ENCODE measurements around the gene HSFX1.

Gene HSFX1

DNA sequence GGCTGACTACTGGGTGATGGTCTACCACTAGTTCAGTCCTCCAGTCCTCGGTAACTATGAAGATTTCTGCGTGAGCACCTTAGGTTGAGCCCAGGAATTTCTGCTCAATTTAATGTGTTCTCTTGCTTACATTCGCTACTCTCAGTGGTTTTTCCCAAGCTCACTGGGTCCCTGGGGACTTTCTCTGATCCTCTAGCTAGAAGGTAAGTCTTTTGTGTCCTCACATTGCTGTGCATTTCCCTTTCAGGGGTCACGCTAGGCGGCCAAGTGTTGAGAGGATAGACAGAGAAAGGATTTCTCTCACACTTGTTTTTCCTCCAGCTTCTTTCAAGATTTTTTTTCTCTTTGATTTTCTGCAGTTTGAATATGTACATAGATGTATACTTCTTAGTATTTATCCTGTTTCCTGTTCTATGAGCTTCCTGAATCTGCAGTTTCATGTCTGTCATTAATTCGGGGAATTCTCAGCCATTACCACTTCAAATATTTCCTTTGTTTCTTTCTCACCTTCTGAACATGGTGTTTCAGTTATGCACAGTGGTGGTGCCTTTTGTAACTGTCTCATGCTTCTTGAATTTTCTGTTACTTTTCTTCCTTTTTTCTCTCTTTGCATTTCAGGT, 25.3 kb downstream of the HSFX1 start:
- no peaks in the 10 kb centered on the region for H3K9me2 ChIP-seq (replicated peaks; ENCODE audit: low read depth, low read length)
- H4K20me1 ChIP-seq (ENCODE audit: insufficient read depth, low read length, poor library complexity, severe bottlenecking), result no peaks in the 10 kb centered on the region
- H3K27me3 ChIP-seq (ENCODE audit: insufficient read depth, low read length, poor library complexity, severe bottlenecking), result no peaks in the 10 kb centered on the region
- no peaks in the 10 kb centered on the region for H3K4me1 ChIP-seq (ENCODE audit: insufficient read depth, low read length, poor library complexity, severe bottlenecking)
- H3K36me3 ChIP-seq (ENCODE audit: insufficient read depth, low read length), result no peaks in the 10 kb centered on the region
- H3K9ac ChIP-seq (ENCODE audit: low read depth, low read length, poor library complexity, severe bottlenecking), result no peak overlapping the region
- H3K9me3 ChIP-seq (ENCODE audit: insufficient read depth, low read depth, low read length), result no peaks in the 10 kb centered on the region
- TF ChIP-seq EZH2phosphoT487 (IDR thresholded peaks at IDR 0.05; ENCODE audit: borderline replicate concordance), result no peak
- H3K4me3 ChIP-seq (ENCODE audit: low read length, poor library complexity, severe bottlenecking), result no peak overlapping the region
- H3F3A ChIP-seq (ENCODE audit: low read depth), result no peaks in the 10 kb centered on the region
- no peak overlapping the region for H2AFZ ChIP-seq (ENCODE audit: low read length)
- no peak overlapping the region for H3K4me2 ChIP-seq (ENCODE audit: low read depth, low read length, poor library complexity, severe bottlenecking)
- H3K79me2 ChIP-seq (ENCODE audit: insufficient read depth, low read length), result no peaks in the 10 kb centered on the region

DNA sequence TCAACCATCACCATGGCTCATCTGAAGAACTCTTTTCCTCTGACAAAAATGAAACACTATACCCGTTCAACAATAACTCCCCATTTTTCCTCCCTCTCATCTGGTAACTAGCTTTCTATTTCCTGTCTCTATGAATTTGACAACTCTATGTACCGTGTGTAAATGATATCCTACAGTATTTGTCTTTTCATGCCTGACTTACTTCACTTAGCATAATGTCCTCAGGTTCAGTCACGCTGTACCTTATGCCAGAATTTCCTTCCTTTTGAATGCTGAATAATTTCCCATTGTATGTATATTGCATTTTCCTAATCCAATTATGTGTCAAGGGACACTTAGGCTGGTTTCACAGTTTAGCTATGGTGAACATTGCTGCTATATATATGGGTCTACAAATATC, 26.1 kb downstream of the HSFX1 start:
- Histone ChIP-seq H2AFZ (ENCODE audit: low read length) (no peak overlapping the region), H3K27me3 (ENCODE audit: insufficient read depth, low read length, poor library complexity, severe bottlenecking) (no peaks in the 10 kb centered on the region), H3K9me3 (ENCODE audit: insufficient read depth, low read depth, low read length) (no peaks in the 10 kb centered on the region), H3K9ac (ENCODE audit: low read depth, low read length, poor library complexity, severe bottlenecking) (no peak overlapping the region), H3K4me1 (ENCODE audit: insufficient read depth, low read length, poor library complexity, severe bottlenecking) (no peaks in the 10 kb centered on the region), H4K20me1 (ENCODE audit: insufficient read depth, low read length, poor library complexity, severe bottlenecking) (no peaks in the 10 kb centered on the region), H3F3A (ENCODE audit: low read depth) (no peaks in the 10 kb centered on the region), H3K79me2 (ENCODE audit: insufficient read depth, low read length) (no peaks in the 10 kb centered on the region), H3K36me3 (ENCODE audit: insufficient read depth, low read length) (no peaks in the 10 kb centered on the region), H3K4me2 (ENCODE audit: low read depth, low read length, poor library complexity, severe bottlenecking) (no peak overlapping the region), H3K4me3 (ENCODE audit: low read length, poor library complexity, severe bottlenecking) (no peak overlapping the region), H3K9me2 (replicated peaks; ENCODE audit: low read depth, low read length) (no peaks in the 10 kb centered on the region)
- TF ChIP-seq, protein P1, sequence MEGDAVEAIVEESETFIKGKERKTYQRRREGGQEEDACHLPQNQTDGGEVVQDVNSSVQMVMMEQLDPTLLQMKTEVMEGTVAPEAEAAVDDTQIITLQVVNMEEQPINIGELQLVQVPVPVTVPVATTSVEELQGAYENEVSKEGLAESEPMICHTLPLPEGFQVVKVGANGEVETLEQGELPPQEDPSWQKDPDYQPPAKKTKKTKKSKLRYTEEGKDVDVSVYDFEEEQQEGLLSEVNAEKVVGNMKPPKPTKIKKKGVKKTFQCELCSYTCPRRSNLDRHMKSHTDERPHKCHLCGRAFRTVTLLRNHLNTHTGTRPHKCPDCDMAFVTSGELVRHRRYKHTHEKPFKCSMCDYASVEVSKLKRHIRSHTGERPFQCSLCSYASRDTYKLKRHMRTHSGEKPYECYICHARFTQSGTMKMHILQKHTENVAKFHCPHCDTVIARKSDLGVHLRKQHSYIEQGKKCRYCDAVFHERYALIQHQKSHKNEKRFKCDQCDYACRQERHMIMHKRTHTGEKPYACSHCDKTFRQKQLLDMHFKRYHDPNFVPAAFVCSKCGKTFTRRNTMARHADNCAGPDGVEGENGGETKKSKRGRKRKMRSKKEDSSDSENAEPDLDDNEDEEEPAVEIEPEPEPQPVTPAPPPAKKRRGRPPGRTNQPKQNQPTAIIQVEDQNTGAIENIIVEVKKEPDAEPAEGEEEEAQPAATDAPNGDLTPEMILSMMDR (conservative IDR thresholded peaks at IDR 0.05; ENCODE audit: low read length), result no peak
- TF ChIP-seq EZH2phosphoT487 (IDR thresholded peaks at IDR 0.05; ENCODE audit: borderline replicate concordance), result no peak

DNA sequence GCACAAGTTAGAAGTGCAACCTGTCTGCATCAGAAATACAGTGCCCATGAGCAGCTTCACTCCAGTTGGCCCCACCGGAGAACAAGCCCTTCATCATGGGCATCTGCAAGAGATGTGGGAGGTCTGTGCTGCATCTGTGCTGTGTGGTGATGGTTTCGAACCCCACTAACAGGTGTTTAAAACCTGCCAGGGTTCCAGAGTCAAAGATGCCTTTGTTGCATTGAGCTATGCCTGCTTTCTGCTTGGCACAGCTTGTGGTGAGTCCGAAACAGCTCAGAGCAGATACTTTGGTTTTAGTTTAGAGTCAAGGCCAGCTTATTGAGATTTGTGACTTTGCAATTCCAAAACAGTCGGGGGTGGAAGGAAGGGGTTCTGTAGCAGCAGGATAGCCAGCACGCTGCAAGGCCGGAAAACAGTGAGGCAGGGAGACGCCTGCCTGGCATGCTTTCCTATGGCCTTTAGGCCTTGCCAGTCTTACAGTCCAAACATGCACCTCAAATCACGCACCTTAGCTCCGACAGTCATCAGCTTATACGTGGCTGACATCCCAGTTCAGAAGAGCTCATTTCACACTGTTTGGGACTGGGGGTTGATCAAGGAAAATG, 29.7 kb downstream of the HSFX1 start:
- H3K36me3 ChIP-seq (ENCODE audit: insufficient read depth, low read length), result no peaks in the 10 kb centered on the region
- H3K4me3 ChIP-seq (ENCODE audit: low read length, poor library complexity, severe bottlenecking), result no peak overlapping the region
- H3F3A ChIP-seq (ENCODE audit: low read depth), result no peaks in the 10 kb centered on the region
- H3K4me1 ChIP-seq (ENCODE audit: insufficient read depth, low read length, poor library complexity, severe bottlenecking), result no peaks in the 10 kb centered on the region
- TF ChIP-seq, protein P1 (conservative IDR thresholded peaks at IDR 0.05; ENCODE audit: low read length), result no peak
- TF ChIP-seq EZH2phosphoT487 (IDR thresholded peaks at IDR 0.05; ENCODE audit: borderline replicate concordance), result no peak
- no peaks in the 10 kb centered on the region for H3K9me2 ChIP-seq (replicated peaks; ENCODE audit: low read depth, low read length)
- H3K9ac ChIP-seq (ENCODE audit: low read depth, low read length, poor library complexity, severe bottlenecking), result no peak overlapping the region
- H2AFZ ChIP-seq (ENCODE audit: low read length), result no peak overlapping the region
- no peak overlapping the region for H3K4me2 ChIP-seq (ENCODE audit: low read depth, low read length, poor library complexity, severe bottlenecking)
- H3K27me3 ChIP-seq (ENCODE audit: insufficient read depth, low read length, poor library complexity, severe bottlenecking), result no peaks in the 10 kb centered on the region
- no peaks in the 10 kb centered on the region for H3K79me2 ChIP-seq (ENCODE audit: insufficient read depth, low read length)
- H4K20me1 ChIP-seq (ENCODE audit: insufficient read depth, low read length, poor library complexity, severe bottlenecking), result no peaks in the 10 kb centered on the region
- no peaks in the 10 kb centered on the region for H3K9me3 ChIP-seq (ENCODE audit: insufficient read depth, low read depth, low read length)

DNA sequence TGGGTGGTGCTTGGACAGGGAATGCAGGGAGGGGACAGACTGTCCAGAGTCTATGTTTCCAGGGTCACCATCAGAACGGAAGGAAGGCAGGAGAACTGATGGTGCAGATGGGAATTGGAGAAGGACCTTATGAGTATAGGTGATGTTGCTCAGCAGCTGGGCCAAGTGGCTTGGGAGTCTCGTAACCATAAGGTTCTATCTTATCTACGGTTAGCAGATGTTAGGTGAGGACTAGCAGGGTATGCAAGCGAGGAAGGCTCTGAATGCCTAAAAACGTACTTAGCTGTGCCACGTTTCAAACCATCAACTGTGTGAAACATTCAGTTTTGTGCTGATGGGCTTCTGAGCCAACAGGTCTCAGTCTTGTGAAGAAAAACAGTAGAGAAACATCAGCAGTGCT, 30.2 kb downstream of the HSFX1 start:
- Histone ChIP-seq H3K79me2 (ENCODE audit: insufficient read depth, low read length) (no peaks in the 10 kb centered on the region), H3K4me3 (ENCODE audit: low read length, poor library complexity, severe bottlenecking) (no peak overlapping the region), H3F3A (ENCODE audit: low read depth) (no peaks in the 10 kb centered on the region), H3K27me3 (ENCODE audit: insufficient read depth, low read length, poor library complexity, severe bottlenecking) (no peaks in the 10 kb centered on the region), H2AFZ (ENCODE audit: low read length) (no peak overlapping the region), H3K9me3 (ENCODE audit: insufficient read depth, low read depth, low read length) (no peaks in the 10 kb centered on the region), H4K20me1 (ENCODE audit: insufficient read depth, low read length, poor library complexity, severe bottlenecking) (no peaks in the 10 kb centered on the region), H3K9ac (ENCODE audit: low read depth, low read length, poor library complexity, severe bottlenecking) (no peak overlapping the region), H3K4me1 (ENCODE audit: insufficient read depth, low read length, poor library complexity, severe bottlenecking) (no peaks in the 10 kb centered on the region), H3K9me2 (replicated peaks; ENCODE audit: low read depth, low read length) (no peaks in the 10 kb centered on the region), H3K36me3 (ENCODE audit: insufficient read depth, low read length) (no peaks in the 10 kb centered on the region), H3K4me2 (ENCODE audit: low read depth, low read length, poor library complexity, severe bottlenecking) (no peak overlapping the region)
- no peak for TF ChIP-seq EZH2phosphoT487 (IDR thresholded peaks at IDR 0.05; ENCODE audit: borderline replicate concordance)
- TF ChIP-seq, protein P1 (conservative IDR thresholded peaks at IDR 0.05; ENCODE audit: low read length), result no peak
